GM19099 (cell line): ENCODE measurements around the gene CIB4.

Source experiments
- POLR2A ChIP-seq: IDR thresholded peaks from 3 replicates; pipeline ENCODE4 v1.6.1; 2011; ENCODE audit warnings: low read depth; ENCODE audit not compliant: insufficient read length; ENCODE audit errors: extremely low read depth

Gene CIB4

GRCh38 chr2:26537826-26538475, 103.2 kb downstream of the CIB4 start:
- TF ChIP-seq POLR2A, result no peak

GRCh38 chr2:26537069-26537825, 103.9 kb downstream of the CIB4 start:
- no peak for TF ChIP-seq POLR2A

GRCh38 chr2:26536371-26537068, 104.6 kb downstream of the CIB4 start:
- TF ChIP-seq POLR2A, result no peak

- TF ChIP-seq POLR2A, result no peak
These were observed 105.4 kb downstream of the CIB4 start for GRCh38 chr2:26535663-26536275.

GRCh38 chr2:26534865-26535662, 106.1 kb downstream of the CIB4 start:
- TF ChIP-seq POLR2A, result no peak

- no peak for TF ChIP-seq POLR2A
These were observed 106.9 kb downstream of the CIB4 start for GRCh38 chr2:26534098-26534864.

GRCh38 chr2:26533661-26534060, 107.5 kb downstream of the CIB4 start:
- TF ChIP-seq POLR2A, result no peak

- TF ChIP-seq POLR2A, result no peak
These were observed 108.6 kb downstream of the CIB4 start for GRCh38 chr2:26532301-26533250.
